ACC112 (cell line): ENCODE measurements around the gene PDIA6.

Source experiments
- H2AFZ ChIP-seq: fragments of 200-600 bp; sonication (generic); one replicate; pipeline ENCODE4 v1.6.0; 2017; ENCODE audit warnings: antibody characterized with exemption, low read length; ENCODE audit not compliant: unreplicated experiment
- H3K27ac ChIP-seq: fragments of 200-600 bp; sonication (generic); 2 replicates; pipeline ENCODE4 v1.5.1; 2014; ENCODE audit warnings: low read depth, mild to moderate bottlenecking, antibody characterized with exemption, low read length, moderate library complexity
- H3K27me3 ChIP-seq: fragments of 200-600 bp; sonication (generic); 2 replicates; pipeline ENCODE4 v1.6.1; 2014; ENCODE audit warnings: mild to moderate bottlenecking, antibody characterized with exemption, low read length, moderate library complexity, mixed read lengths; ENCODE audit not compliant: insufficient read depth
- H3K36me3 ChIP-seq: fragments of 200-600 bp; sonication (generic); 2 replicates; pipeline ENCODE4 v1.6.1; 2016; ENCODE audit warnings: mild to moderate bottlenecking, antibody characterized with exemption, low read length, moderate library complexity, mixed read lengths; ENCODE audit not compliant: insufficient read depth
- H3K4me1 ChIP-seq: fragments of 200-600 bp; sonication (generic); one replicate; pipeline ENCODE4 v1.6.1; 2016; ENCODE audit warnings: low read length, mixed read lengths; ENCODE audit not compliant: insufficient read depth, unreplicated experiment, control insufficient read depth
- H3K4me3 ChIP-seq: fragments of 200-600 bp; sonication (generic); 2 replicates; pipeline ENCODE4 v1.5.1; 2014; ENCODE audit warnings: mild to moderate bottlenecking, low read depth, low read length
- H3K79me2 ChIP-seq: fragments of 200-600 bp; sonication (generic); one replicate; pipeline ENCODE4 v1.6.0; 2016; ENCODE audit warnings: low read length; ENCODE audit not compliant: control insufficient read depth, unreplicated experiment, insufficient read depth

PDIA6 gene

GRCh38 chr2:10812362-10813162 is at the start of gene PDIA6:
PDIA6 (minus strand) TSS chr2:10812785; CDS start chr2:10812696, 89 bp downstream.
- peaks cover 49% of the 10 kb centered on the region for H3K79me2 ChIP-seq

GRCh38 chr2:10862330-10862729 is 49.7 kb upstream of the PDIA6 start:
- H3K27ac ChIP-seq, result no peak overlapping the region

More at GRCh38 chr2:10812362-10813162, at the start of gene PDIA6:
- Histone ChIP-seq H3K4me3 (peak within 1 kb of the TSS; percentile 83), H3K36me3 (no peaks in the 10 kb centered on the region), H3K27me3 (no peaks in the 10 kb centered on the region; the same call in 1 of the 2 replicates), H2AFZ (peak within 1 kb of the TSS; percentile 77), H3K4me1 (peaks cover 16% of the 10 kb centered on the region), H3K27ac (peak within 1 kb of the TSS; percentile 47; the same call in 1 of the 2 replicates)

GRCh38 chr2:10861765-10862164 is 49.2 kb upstream of the PDIA6 start:
- Histone ChIP-seq H3K79me2 (no peaks in the 10 kb centered on the region), H3K27ac (no peak overlapping the region), H3K4me3 (no peak overlapping the region), H3K27me3 (peaks cover 76% of the 10 kb centered on the region), H3K4me1 (peaks cover 4% of the 10 kb centered on the region), H2AFZ (no peak overlapping the region), H3K36me3 (no peaks in the 10 kb centered on the region)

More at GRCh38 chr2:10862330-10862729, 49.7 kb upstream of the PDIA6 start:
- Histone ChIP-seq H3K27me3 (peaks cover 71% of the 10 kb centered on the region), H3K79me2 (no peaks in the 10 kb centered on the region), H2AFZ (no peak overlapping the region), H3K4me3 (no peak overlapping the region), H3K36me3 (no peaks in the 10 kb centered on the region), H3K4me1 (peaks cover 4% of the 10 kb centered on the region)

- no peaks in the 10 kb centered on the region for H3K79me2 ChIP-seq
- H3K4me1 ChIP-seq, result peaks cover 2% of the 10 kb centered on the region
- no peaks in the 10 kb centered on the region for H3K36me3 ChIP-seq
- no peak overlapping the region for H2AFZ ChIP-seq
- no peak overlapping the region for H3K4me3 ChIP-seq
- H3K27ac ChIP-seq, result no peak overlapping the region
- H3K27me3 ChIP-seq, result peaks cover 82% of the 10 kb centered on the region
These were observed 48.3 kb upstream of the PDIA6 start for GRCh38 chr2:10860814-10861325.

GRCh38 chr2:10860081-10860813 is 47.7 kb upstream of the PDIA6 start:
- no peaks in the 10 kb centered on the region for H3K36me3 ChIP-seq
- H3K27me3 ChIP-seq, result peaks cover 82% of the 10 kb centered on the region
- no peak overlapping the region for H3K4me3 ChIP-seq
- H3K79me2 ChIP-seq, result no peaks in the 10 kb centered on the region
- no peaks in the 10 kb centered on the region for H3K4me1 ChIP-seq
- no peak overlapping the region for H3K27ac ChIP-seq
- H2AFZ ChIP-seq, result no peak overlapping the region

- H3K79me2 ChIP-seq, result no peaks in the 10 kb centered on the region
- no peaks in the 10 kb centered on the region for H3K4me1 ChIP-seq
- H3K36me3 ChIP-seq, result no peaks in the 10 kb centered on the region
- H2AFZ ChIP-seq, result no peak overlapping the region
- H3K4me3 ChIP-seq, result no peak overlapping the region
- H3K27me3 ChIP-seq, result peaks cover 83% of the 10 kb centered on the region
- no peak overlapping the region for H3K27ac ChIP-seq
These were observed 46.7 kb upstream of the PDIA6 start for GRCh38 chr2:10859278-10859677.

GRCh38 chr2:10848541-10848940 is 36.0 kb upstream of the PDIA6 start:
- Histone ChIP-seq H3K4me1 (no peaks in the 10 kb centered on the region), H3K27me3 (peaks cover 42% of the 10 kb centered on the region), H3K79me2 (no peaks in the 10 kb centered on the region), H3K4me3 (no peak overlapping the region), H3K36me3 (no peaks in the 10 kb centered on the region), H2AFZ (no peak overlapping the region), H3K27ac (no peak overlapping the region)

- Histone ChIP-seq H3K79me2 (no peaks in the 10 kb centered on the region), H3K4me3 (no peak overlapping the region)
These were observed 34.4 kb upstream of the PDIA6 start for GRCh38 chr2:10847008-10847407.

GRCh38 chr2:10846110-10846861 is 33.7 kb upstream of the PDIA6 start:
- Histone ChIP-seq H3K4me3 (no peak overlapping the region), H3K36me3 (no peaks in the 10 kb centered on the region), H3K4me1 (no peaks in the 10 kb centered on the region), H3K79me2 (no peaks in the 10 kb centered on the region), H3K27ac (no peak overlapping the region), H2AFZ (no peak overlapping the region), H3K27me3 (peaks cover 35% of the 10 kb centered on the region)

More at GRCh38 chr2:10847008-10847407, 34.4 kb upstream of the PDIA6 start:
- Histone ChIP-seq H3K36me3 (no peaks in the 10 kb centered on the region), H3K27ac (no peak overlapping the region), H3K27me3 (peaks cover 36% of the 10 kb centered on the region), H2AFZ (no peak overlapping the region), H3K4me1 (no peaks in the 10 kb centered on the region)

GRCh38 chr2:10845640-10846039 is 33.1 kb upstream of the PDIA6 start:
- Histone ChIP-seq H2AFZ (no peak overlapping the region), H3K27ac (no peak overlapping the region)

More at GRCh38 chr2:10845640-10846039, 33.1 kb upstream of the PDIA6 start:
- no peak overlapping the region for H3K4me3 ChIP-seq
- H3K79me2 ChIP-seq, result no peaks in the 10 kb centered on the region
- no peaks in the 10 kb centered on the region for H3K4me1 ChIP-seq
- peaks cover 40% of the 10 kb centered on the region for H3K27me3 ChIP-seq
- no peaks in the 10 kb centered on the region for H3K36me3 ChIP-seq
